ENCODE measurements around the gene JUNB. TPM values are rescaled to one million over a fixed set of nuclear protein-coding genes. Genes with fewer than 3 reads are reported as not detected.
"Not testable (repeated sequence)": the region's sequence is repeated elsewhere in the genome, so short reads cannot be mapped to it uniquely, and the experiment has no call there.

The JUNB gene
- polyA plus RNA-seq, 3 donors, result 1,279 to 3,167 (median 1,468) TPM

DNA sequence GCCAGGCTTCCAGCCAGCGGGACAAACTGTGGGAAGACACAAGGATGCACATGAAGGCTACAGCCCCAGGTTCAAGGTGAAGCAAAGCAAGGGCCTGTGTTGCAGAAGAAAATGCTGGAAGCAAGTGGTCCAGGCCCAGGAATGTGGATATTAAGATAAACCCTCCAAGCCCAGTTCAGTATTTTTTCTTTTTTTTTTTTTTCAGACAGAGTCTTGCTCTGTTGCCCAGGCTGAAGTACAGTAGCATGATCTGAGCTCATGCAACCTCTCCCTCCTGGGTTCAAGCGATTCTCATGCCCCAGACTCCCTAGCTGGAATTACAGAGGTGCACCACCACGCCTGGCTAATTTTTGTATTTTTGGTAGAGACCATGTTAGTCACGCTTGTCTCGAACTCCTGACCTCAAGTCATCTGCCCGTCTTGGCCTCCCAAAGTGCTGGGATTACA is 5.9 kb downstream of the JUNB start:
- H3K9ac ChIP-seq (ENCODE audit: insufficient read depth, low read length, poor library complexity, severe bottlenecking), result no peak overlapping the region
- H3K9me3 ChIP-seq (replicated peaks in 1 of 2; ENCODE audit: control insufficient read depth in 1 of 2, insufficient read depth in 1 of 2, low read length in 2 of 2), result no peaks in the 10 kb centered on the region
- H3K36me3 ChIP-seq (replicated peaks in 1 of 2; ENCODE audit: control insufficient read depth in 1 of 2, insufficient read depth in 2 of 2, low read length in 2 of 2), result no peaks in the 10 kb centered on the region
- 92% methylated on average over 1 of the region's 6 CpGs for WGBS (ENCODE audit: insufficient coverage)
- peaks cover 38% of the 10 kb centered on the region for H4K20me1 ChIP-seq (ENCODE audit: insufficient read depth, low read length)
- H3K27ac ChIP-seq (ENCODE audit: low read depth in 1 of 2, low read length in 2 of 2), result no peak overlapping the region
- H2AFZ ChIP-seq (ENCODE audit: insufficient read depth, low read depth, low read length, poor library complexity, severe bottlenecking), result no peak overlapping the region
- Mint-ChIP-seq H3K36me3 (peaks cover 5 to 28% of the 10 kb centered on the region in 2 donors), H3K4me1 (peaks cover 40% of the 10 kb centered on the region), H3K27ac (peak overlapping the region in 1 of 7 donors; percentile 12), H3K27me3 (ENCODE audit: low read depth in 3 of 3) (peaks cover 6 to 24% (median 16%) of the 10 kb centered on the region in 3 donors), H3K9me3 (peaks cover 0 to 10% (median 2%) of the 10 kb centered on the region in 7 donors), H3K4me3 (no peak overlapping the region)
- peak overlapping the region in 1 of 3 experiments; percentile 63 for H3K4me3 ChIP-seq (replicated peaks in 1 of 3; ENCODE audit: low read depth in 2 of 3, low read length in 3 of 3)
- peaks cover 30% of the 10 kb centered on the region for H3K79me2 ChIP-seq (ENCODE audit: insufficient read depth, low read length)
- H3K4me1 ChIP-seq (ENCODE audit: control insufficient read depth in 1 of 2, insufficient read depth in 2 of 2, low read length in 2 of 2), result peaks cover 42 to 51% of the 10 kb centered on the region in 2 donors
- TF ChIP-seq, protein P1, sequence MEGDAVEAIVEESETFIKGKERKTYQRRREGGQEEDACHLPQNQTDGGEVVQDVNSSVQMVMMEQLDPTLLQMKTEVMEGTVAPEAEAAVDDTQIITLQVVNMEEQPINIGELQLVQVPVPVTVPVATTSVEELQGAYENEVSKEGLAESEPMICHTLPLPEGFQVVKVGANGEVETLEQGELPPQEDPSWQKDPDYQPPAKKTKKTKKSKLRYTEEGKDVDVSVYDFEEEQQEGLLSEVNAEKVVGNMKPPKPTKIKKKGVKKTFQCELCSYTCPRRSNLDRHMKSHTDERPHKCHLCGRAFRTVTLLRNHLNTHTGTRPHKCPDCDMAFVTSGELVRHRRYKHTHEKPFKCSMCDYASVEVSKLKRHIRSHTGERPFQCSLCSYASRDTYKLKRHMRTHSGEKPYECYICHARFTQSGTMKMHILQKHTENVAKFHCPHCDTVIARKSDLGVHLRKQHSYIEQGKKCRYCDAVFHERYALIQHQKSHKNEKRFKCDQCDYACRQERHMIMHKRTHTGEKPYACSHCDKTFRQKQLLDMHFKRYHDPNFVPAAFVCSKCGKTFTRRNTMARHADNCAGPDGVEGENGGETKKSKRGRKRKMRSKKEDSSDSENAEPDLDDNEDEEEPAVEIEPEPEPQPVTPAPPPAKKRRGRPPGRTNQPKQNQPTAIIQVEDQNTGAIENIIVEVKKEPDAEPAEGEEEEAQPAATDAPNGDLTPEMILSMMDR (IDR thresholded peaks at IDR 0.05), result no peak
- peak in 1 of 3 donors; percentile 22 for DNase-seq
- intact Hi-C loops (cut with micrococcal nuclease), result loop anchor here (2.0 to 10.0 kb wide), 5 partner anchors 30 to 298 kb away; no protein-coding TSS in a partner anchor
- H3K4me2 ChIP-seq (replicated peaks; ENCODE audit: extremely low read depth, low read length, poor library complexity, severe bottlenecking), result no peak overlapping the region
- H3K27me3 ChIP-seq (ENCODE audit: control insufficient read depth in 2 of 2, insufficient read depth in 2 of 2, low read length in 2 of 2), result peaks cover under 1 to 22% of the 10 kb centered on the region in 2 donors

DNA sequence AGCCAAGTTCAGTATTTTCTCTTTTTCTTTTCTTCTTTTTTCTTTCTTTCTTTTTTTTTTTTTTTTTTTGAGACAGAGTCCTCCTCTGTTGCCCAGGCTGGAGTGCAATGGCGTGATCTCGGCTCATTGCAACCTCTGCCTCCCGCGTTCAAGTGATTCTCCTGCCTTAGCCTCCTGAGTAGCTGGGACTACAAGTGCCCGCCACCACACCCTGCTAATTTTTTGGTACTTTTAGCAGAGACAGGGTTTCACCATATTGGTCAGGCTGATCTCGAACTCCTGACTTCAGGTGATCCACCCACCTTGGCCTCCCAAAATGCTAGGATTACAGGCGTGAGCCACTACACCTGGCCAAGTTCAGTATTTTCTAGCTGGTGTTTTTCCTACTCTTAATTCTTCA is 6.3 kb downstream of the JUNB start:
- H3K27ac Mint-ChIP-seq, result not testable (repeated sequence)
- H3K36me3 Mint-ChIP-seq, result peaks cover 9 to 31% of the 10 kb centered on the region in 2 donors

More for the DNA sequence above, 6.3 kb downstream of the JUNB start:
- Histone ChIP-seq H3K4me1 (ENCODE audit: control insufficient read depth in 1 of 2, insufficient read depth in 2 of 2, low read length in 2 of 2) (peaks cover 45 to 55% of the 10 kb centered on the region in 2 donors), H4K20me1 (ENCODE audit: insufficient read depth, low read length) (peaks cover 33% of the 10 kb centered on the region), H3K79me2 (ENCODE audit: insufficient read depth, low read length) (peaks cover 26% of the 10 kb centered on the region), H3K27me3 (ENCODE audit: control insufficient read depth in 2 of 2, insufficient read depth in 2 of 2, low read length in 2 of 2) (peaks cover 4 to 26% of the 10 kb centered on the region in 2 donors)
- not testable (repeated sequence) for H3K4me3 ChIP-seq (replicated peaks in 1 of 3; ENCODE audit: low read depth in 2 of 3, low read length in 3 of 3); H3K4me2 ChIP-seq (replicated peaks; ENCODE audit: extremely low read depth, low read length, poor library complexity, severe bottlenecking); DNase-seq; H3K9ac ChIP-seq (ENCODE audit: insufficient read depth, low read length, poor library complexity, severe bottlenecking); H2AFZ ChIP-seq (ENCODE audit: insufficient read depth, low read depth, low read length, poor library complexity, severe bottlenecking); H3K9me3 ChIP-seq (replicated peaks in 1 of 2; ENCODE audit: control insufficient read depth in 1 of 2, insufficient read depth in 1 of 2, low read length in 2 of 2); H3K4me3 Mint-ChIP-seq; H3K36me3 ChIP-seq (replicated peaks in 1 of 2; ENCODE audit: control insufficient read depth in 1 of 2, insufficient read depth in 2 of 2, low read length in 2 of 2); H3K27ac ChIP-seq (ENCODE audit: low read depth in 1 of 2, low read length in 2 of 2)
- H3K9me3 Mint-ChIP-seq, result peaks cover 0 to 10% (median 4%) of the 10 kb centered on the region in 7 donors
- peaks cover 11 to 28% (median 21%) of the 10 kb centered on the region in 3 donors for H3K27me3 Mint-ChIP-seq (ENCODE audit: low read depth in 3 of 3)
- peaks cover 44% of the 10 kb centered on the region for H3K4me1 Mint-ChIP-seq
- 99% methylated on average over 7 of the region's 7 CpGs for WGBS (ENCODE audit: insufficient coverage)
- intact Hi-C loops (cut with micrococcal nuclease), result loop anchor here (2.0 to 10.0 kb wide), 5 partner anchors 31 to 297 kb away; no protein-coding TSS in a partner anchor
